DMS53 (cell line): ENCODE results near the gene CCDC184.
"Not testable (repeated sequence)": the region's sequence is repeated elsewhere in the genome, so short reads cannot be mapped to it uniquely, and the experiment has no call there.

Source experiments
- DNase-seq: peaks from one replicate; lab custom pipeline; 2025; lab: John Stamatoyannopoulos, UW

Gene CCDC184

GRCh38 chr12:48183091-48183875 is at the start of gene CCDC184:
Gene CCDC184, plus strand, starts transcription at chr12:48183644. Its CDS starts 479 bp downstream, at chr12:48184123.
- peak; percentile 99 for DNase-seq

DNA sequence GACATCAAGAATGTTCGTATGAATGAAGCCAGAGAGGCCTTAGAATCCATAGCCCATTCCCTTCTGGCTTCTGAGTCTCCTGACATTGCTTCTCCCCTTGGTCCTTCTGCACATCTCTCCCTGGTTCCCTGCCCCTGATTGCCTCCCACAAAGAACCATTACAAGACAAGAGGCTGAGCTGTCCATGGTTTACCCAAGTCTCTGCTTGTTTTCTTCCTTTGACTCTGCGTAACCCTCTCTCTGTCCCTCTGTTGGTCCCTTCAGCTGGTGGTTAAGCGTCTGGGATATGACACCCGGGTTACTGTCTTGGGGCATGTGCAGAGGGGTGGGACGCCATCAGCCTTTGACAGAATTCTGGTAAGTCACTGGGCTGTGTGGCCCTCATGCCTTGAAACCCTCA is 48.4 kb upstream of the CCDC184 start:
- no peak for DNase-seq

GRCh38 chr12:48142818-48143674 is 40.4 kb upstream of the CCDC184 start:
- DNase-seq: no peak

DNA sequence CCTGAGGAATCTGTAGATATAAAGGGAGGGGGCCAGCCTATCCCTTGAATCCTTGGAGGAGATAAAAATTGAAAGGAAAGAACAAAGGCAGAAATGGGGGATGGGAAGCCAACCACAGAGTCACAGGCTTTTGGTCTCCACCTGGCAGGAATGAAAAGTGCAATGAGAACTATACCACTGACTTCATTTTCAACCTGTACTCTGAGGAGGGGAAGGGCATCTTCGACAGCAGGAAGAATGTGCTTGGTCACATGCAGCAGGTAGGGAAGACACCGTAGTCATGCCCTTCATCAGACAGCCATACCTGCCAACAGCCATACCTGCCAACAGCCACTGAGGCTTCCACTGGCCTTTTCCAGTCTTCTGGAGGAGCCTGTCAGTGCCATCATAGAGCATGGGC is 39.5 kb upstream of the CCDC184 start:
- DNase-seq: no peak

DNA sequence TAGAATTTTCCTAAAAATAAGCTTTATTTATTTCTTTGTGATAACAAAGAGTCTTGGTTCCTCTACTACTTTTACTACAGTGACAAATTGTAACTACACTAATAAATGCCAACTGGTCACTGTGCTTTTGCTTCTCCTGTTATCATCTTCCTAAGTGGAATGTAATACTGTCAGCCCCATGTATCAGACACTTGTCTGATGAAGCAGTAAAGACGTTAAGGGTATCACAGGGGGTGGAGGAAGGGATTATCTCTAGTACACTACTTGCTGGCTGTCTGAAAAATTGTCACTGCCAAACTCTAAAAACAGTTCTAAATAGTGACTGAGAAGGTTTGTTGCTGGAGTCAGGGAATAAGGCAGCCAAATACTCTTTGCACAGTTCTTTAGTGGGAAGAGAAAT is 37.5 kb upstream of the CCDC184 start:
- DNase-seq: no peak

DNA sequence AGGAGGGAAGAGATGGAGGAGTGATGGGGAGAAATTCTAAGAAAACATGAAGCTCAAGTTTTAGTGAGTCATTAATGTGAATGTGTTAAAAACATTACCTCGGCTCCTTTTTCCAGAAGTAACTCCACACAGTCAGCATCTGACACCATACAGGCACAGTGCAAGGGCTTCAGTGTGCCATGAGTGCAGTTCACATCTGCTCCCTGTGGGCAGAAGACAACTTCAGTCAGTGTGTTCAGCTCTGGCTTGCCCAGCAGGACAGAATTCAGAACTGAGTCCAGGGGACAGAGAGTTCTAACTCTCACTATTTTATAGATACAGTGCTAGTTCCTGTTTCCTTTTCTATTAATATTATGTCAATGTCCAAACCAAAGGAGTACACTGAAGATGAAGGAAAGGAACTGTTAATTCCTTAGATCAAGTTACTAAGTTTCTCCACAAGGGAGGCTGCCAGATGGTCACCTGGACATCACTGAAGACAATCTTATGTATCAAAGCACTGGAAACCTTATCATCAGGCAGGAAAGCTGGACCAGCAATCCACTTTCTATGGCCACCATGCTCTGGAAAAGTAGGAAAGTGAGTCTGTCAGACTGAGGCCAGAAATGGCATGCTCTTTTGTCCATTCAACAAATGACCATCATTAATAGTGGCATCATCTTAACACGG is 32.2 kb upstream of the CCDC184 start:
- DNase-seq: no peak

- DNase-seq: not testable (repeated sequence)
Measured at GRCh38 chr12:48155786-48156185, 27.7 kb upstream of the CCDC184 start.

GRCh38 chr12:48156652-48157017 is 26.8 kb upstream of the CCDC184 start:
- no peak for DNase-seq

- DNase-seq: peak; percentile 100
Measured at GRCh38 chr12:48157018-48157888, 26.2 kb upstream of the CCDC184 start, which contains the start of gene ASB8. Gene ASB8, minus strand, starts transcription at chr12:48157515. Its CDS starts 4,019 bp downstream, at chr12:48153496.

- DNase-seq: peak; percentile 63
Measured at GRCh38 chr12:48157889-48158370, 25.5 kb upstream of the CCDC184 start.

GRCh38 chr12:48160046-48160445 is 23.4 kb upstream of the CCDC184 start:
- DNase-seq: no peak

DNA sequence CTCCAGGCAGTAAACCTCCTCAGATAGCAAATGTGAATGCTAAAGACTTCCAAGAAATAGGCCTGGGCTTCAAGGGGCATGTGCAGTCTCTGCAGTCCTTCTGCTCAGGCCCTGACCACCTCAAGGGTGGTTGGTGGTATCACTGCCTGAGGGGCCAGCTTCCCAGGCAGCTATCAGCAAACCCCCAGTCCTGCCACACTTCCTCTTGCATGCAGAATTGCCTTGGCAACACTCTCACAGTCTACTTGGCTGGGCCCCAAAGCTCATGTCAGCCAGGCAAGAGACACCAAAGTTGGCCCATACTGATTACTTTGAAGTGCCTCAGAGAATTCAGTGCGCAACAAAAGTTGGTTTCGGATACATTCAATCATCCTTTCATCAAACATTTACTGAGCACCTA is 22.6 kb upstream of the CCDC184 start:
- no peak for DNase-seq

DNA sequence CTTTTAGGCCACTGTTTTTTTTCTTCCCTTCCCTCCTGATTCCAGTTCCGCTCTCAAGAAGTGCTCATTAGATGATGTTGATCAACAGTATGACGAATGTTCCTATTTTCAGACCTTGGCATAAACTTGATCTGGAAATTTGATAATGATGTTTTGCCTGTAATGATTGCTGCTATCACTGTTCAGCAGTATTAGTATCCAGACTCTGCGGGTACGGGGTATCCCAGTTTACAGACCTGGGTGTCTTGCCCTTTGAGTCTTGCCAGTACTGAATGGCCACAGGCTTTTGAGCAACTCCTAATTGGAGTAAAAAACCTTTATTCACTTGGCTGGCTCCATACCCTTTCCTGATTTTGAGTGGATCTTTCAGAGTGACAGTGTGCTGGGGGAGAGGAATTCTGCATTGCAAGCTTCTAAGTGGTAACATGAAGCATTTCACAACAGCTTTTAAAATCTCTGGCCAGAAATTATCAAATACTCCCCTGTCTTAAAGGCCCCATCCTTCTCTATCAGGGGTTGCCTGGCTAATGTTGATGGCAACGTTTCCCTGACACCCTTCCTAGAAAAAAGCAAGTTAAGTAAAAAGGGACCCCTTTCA is 20.2 kb upstream of the CCDC184 start:
- DNase-seq: no peak

GRCh38 chr12:48164451-48164850 is 19.0 kb upstream of the CCDC184 start:
- DNase-seq: no peak

GRCh38 chr12:48165089-48165981 is 18.1 kb upstream of the CCDC184 start:
- DNase-seq: peak; percentile 92

- DNase-seq: no peak
Measured at GRCh38 chr12:48169011-48169410, 14.4 kb upstream of the CCDC184 start.

- peak; percentile 35 for DNase-seq
Measured at GRCh38 chr12:48175613-48176416, 7.6 kb upstream of the CCDC184 start.

GRCh38 chr12:48176417-48176751 is 7.1 kb upstream of the CCDC184 start:
- DNase-seq: no peak

- no peak for DNase-seq
Measured at GRCh38 chr12:48177982-48178381, 5.5 kb upstream of the CCDC184 start.
